K562 (cell line): Measurements from ENCODE around the gene LRCH1. TPM values are rescaled to one million over a fixed set of nuclear protein-coding genes. Genes with fewer than 3 reads are reported as not detected.

Experiments
- ATF1 ChIP-seq, 2 experiments: fragments of 450-650 bp in 1 of 2; IDR thresholded peaks; 2 replicates each; pipeline ENCODE4 v1.6.1; 2016; ENCODE audit warnings: missing compliant biosample characterization in 1 of 2, missing genetic modification characterization in 1 of 2
- ERF ChIP-seq: fragments of 450-650 bp; formaldehyde crosslinking; IDR thresholded peaks from 2 replicates; pipeline ENCODE4 v1.4.0; 2020; ENCODE audit warnings: mild to moderate bottlenecking, mixed read lengths
- FOS ChIP-seq: IDR thresholded peaks from 3 replicates; pipeline ENCODE4 v1.6.1; 2011; ENCODE audit not compliant: insufficient read length; ENCODE audit errors: extremely low read depth
- GTF2B ChIP-seq: IDR thresholded peaks from 2 replicates; pipeline ENCODE4 v1.6.1; 2011; ENCODE audit not compliant: insufficient read length; ENCODE audit errors: extremely low read depth
- NR1H2 ChIP-seq: sonication (generic); formaldehyde crosslinking; IDR thresholded peaks from 2 replicates; pipeline ENCODE4 v1.4.0; 2020; ENCODE audit warnings: mild to moderate bottlenecking, missing genetic modification reagents
- RBFOX2 ChIP-seq: fragments of 200-400 bp; formaldehyde crosslinking; IDR thresholded peaks from 2 replicates; pipeline ENCODE4 v1.6.1; 2017; ENCODE audit warnings: low read depth, mild to moderate bottlenecking, low read length, moderate library complexity
- SMAD3 ChIP-seq: fragments of 450-650 bp; formaldehyde crosslinking; conservative IDR thresholded peaks from 2 replicates; pipeline ENCODE4 v1.4.0; 2020; ENCODE audit warnings: mild to moderate bottlenecking
- XRCC4 ChIP-seq: IDR thresholded peaks from one replicate; pipeline ENCODE4 v1.6.1; 2011; ENCODE audit not compliant: insufficient read depth, insufficient read length; ENCODE audit errors: extremely low read depth
- ZNF174 ChIP-seq: fragments of 250-450 bp; sonication (Bioruptor Pico); IDR thresholded peaks from 2 replicates; pipeline ENCODE4 v1.4.0; 2020; ENCODE audit warnings: mild to moderate bottlenecking
- ZSCAN29 ChIP-seq: fragments of 450-650 bp; IDR thresholded peaks from 2 replicates; pipeline ENCODE4 v1.6.1; 2017
- polyA plus RNA-seq, 8 experiments: library from polyadenylated mRNA; depleted of rRNA in 4 of 8; stranded (reverse) in 5 of 8; unstranded in 3 of 8; fragments of >200 nt; fragmentation: Nextera tagmentation in 2 of 8; fragmentation: Illumina TruSeq in 1 of 8; extraction: Ambion mirVana in 2 of 8; extraction: Trizol in 1 of 8; gene quantifications; 2 replicates each; pipeline versions ENCODE4 v1.2.1 to v1.2.3, GENCODE V29; 2011 to 2014; ENCODE audit warnings: inconsistent platforms in 1 of 8, missing spikeins in 1 of 8
- total RNA-seq, 7 experiments: library from RNA; depleted of rRNA in 6 of 7; stranded (reverse); fragments of >200 nt in 6 of 7; fragmentation: Illumina TruSeq in 2 of 7; extraction: Trizol in 2 of 7; gene quantifications; 2 replicates each; pipeline versions ENCODE4 v1.2.1 to v1.2.3, GENCODE V29; 2011 to 2021; ENCODE audit warnings: low replicate concordance in 1 of 7
- TF ChIP-seq, protein P1 (sequence below), 2 experiments: fragments of 450-650 bp; conservative IDR thresholded peaks; 2 replicates each; pipeline ENCODE4 v1.6.1; 2017; ENCODE audit warnings: mild to moderate bottlenecking in 2 of 2, moderate library complexity in 2 of 2
- TF ChIP-seq, protein P2 (sequence below), 2 experiments: fragments of 200-800 bp in 1 of 2; sonication (Bioruptor generic) in 1 of 2; sonication (generic) in 1 of 2; formaldehyde crosslinking in 1 of 2; IDR thresholded peaks in 1 of 2; conservative IDR thresholded peaks in 1 of 2; 2 replicates each; pipeline versions ENCODE4 v1.5.0 to v1.6.1; 2016 to 2020; ENCODE audit warnings: missing compliant biosample characterization in 1 of 2, missing genetic modification characterization in 1 of 2, missing genetic modification reagents in 1 of 2

Gene LRCH1
- total and polyA plus RNA-seq, 9 of the 15 experiments (the other 6 are each of a cell fraction or from before 2014, with no cell fraction given) = 1.1 to 6.8 (median 3.7) TPM

DNA sequence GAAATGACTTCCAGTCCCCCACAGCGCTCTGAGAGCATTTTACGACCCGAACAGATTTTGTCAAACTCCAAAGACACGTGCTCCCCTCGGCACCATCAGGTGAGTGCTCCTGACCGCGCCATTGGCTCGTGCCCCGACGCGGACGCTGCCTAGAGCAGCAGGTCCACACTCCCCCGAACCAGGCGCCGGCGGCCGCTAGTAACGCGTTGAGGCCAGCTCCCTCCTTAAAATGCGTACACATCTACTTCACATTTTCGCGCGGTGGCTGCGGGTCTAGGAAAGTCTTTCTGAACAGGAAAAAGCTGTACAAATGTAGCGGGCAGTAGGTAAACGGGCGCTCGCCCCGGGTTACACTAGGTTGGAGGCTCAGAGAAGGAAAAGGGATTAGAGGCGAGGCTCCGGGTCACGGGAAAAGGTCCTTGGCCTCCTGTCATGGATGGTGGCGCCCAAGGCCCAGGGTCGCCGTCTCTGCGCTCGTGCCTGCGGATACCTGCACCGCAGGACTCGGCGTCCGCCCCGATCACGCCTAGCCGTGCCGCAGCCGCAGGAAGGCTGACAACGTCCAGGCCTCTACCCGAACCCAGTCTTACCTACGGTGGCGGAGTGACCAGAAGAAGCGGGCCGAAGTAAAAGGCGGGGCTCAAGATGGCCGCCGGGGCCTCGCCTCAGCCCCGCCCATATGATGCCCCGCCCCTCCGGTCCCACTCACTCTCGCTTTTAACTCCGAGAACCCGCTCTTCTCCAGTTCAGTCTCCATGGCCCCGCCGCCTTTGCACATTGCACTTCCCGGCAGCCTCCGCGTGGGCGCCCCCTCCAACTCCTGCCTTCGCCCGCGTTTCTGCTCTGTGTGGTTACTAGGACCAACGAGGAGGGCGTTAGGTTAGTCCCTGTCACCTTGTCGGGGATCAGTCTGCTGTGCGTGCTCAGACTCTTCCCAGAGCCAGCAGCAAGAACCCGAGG lies 243.8 kb downstream of the LRCH1 start, which contains the start of gene ESD (continued):
- TF ChIP-seq RBFOX2 = peak; percentile 91
- no peak for TF ChIP-seq ERF (CRISPR knock-in tag)
- no peak for TF ChIP-seq NR1H2 (CRISPR knock-in tag)
- TF ChIP-seq XRCC4 = no peak
- TF ChIP-seq ZNF174 (CRISPR knock-in tag) = no peak
- TF ChIP-seq ATF1 (CRISPR knock-in tag; IDR thresholded peaks at IDR 0.05) = no peak
- peak; percentile 25 for TF ChIP-seq ATF1 (tag; IDR thresholded peaks at IDR 0.05)
- no peak for TF ChIP-seq FOS
- TF ChIP-seq, protein P1, sequence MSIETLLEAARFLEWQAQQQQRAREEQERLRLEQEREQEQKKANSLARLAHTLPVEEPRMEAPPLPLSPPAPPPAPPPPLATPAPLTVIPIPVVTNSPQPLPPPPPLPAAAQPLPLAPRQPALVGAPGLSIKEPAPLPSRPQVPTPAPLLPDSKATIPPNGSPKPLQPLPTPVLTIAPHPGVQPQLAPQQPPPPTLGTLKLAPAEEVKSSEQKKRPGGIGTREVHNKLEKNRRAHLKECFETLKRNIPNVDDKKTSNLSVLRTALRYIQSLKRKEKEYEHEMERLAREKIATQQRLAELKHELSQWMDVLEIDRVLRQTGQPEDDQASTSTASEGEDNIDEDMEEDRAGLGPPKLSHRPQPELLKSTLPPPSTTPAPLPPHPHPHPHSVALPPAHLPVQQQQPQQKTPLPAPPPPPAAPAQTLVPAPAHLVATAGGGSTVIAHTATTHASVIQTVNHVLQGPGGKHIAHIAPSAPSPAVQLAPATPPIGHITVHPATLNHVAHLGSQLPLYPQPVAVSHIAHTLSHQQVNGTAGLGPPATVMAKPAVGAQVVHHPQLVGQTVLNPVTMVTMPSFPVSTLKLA (conservative IDR thresholded peaks at IDR 0.05) = peak; percentile 53 to 66; a peak in 3 of 4 replicates
- peak; percentile 9 for TF ChIP-seq GTF2B
- TF ChIP-seq, protein P2, sequence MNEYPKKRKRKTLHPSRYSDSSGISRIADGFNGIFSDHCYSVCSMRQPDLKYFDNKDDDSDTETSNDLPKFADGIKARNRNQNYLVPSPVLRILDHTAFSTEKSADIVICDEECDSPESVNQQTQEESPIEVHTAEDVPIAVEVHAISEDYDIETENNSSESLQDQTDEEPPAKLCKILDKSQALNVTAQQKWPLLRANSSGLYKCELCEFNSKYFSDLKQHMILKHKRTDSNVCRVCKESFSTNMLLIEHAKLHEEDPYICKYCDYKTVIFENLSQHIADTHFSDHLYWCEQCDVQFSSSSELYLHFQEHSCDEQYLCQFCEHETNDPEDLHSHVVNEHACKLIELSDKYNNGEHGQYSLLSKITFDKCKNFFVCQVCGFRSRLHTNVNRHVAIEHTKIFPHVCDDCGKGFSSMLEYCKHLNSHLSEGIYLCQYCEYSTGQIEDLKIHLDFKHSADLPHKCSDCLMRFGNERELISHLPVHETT (CRISPR knock-in tag; conservative IDR thresholded peaks at IDR 0.05 in 1 of 2, IDR thresholded peaks at IDR 0.05 in 1 of 2) = peak in 1 of 2 experiments; percentile 52; a peak in 1 of 4 replicates
- TF ChIP-seq SMAD3 (CRISPR knock-in tag) = no peak; the same call in 1 of the 2 replicates
- no peak for TF ChIP-seq ZSCAN29
- TF ChIP-seq, all 486 proteins: peak for 83
